ENCODE measurements around the gene NFE2L2. TPM values are rescaled to one million over a fixed set of nuclear protein-coding genes. Genes with fewer than 3 reads are reported as not detected.

NFE2L2 gene
- total and polyA plus RNA-seq, 2 experiments from 2014 or later, result 35.0 to 39.1 TPM

- no peak overlapping the region for H3K27ac Mint-ChIP-seq
- H3K4me1 ChIP-seq (ENCODE audit: insufficient read depth), result no peaks in the 10 kb centered on the region
- H3K4me1 Mint-ChIP-seq, result no peaks in the 10 kb centered on the region
- no peaks in the 10 kb centered on the region for H3F3A ChIP-seq (replicated peaks; ENCODE audit: low read depth)
- H3K4me2 ChIP-seq, result no peak overlapping the region
- no peaks in the 10 kb centered on the region for H3K79me2 ChIP-seq (replicated peaks; ENCODE audit: insufficient read depth)
- no peak overlapping the region for H3K4me3 Mint-ChIP-seq
- no peaks in the 10 kb centered on the region for H3K9me2 ChIP-seq (ENCODE audit: insufficient read depth)
- H3K27me3 ChIP-seq (ENCODE audit: insufficient read depth), result no peaks in the 10 kb centered on the region
- H3K4me3 ChIP-seq, result no peak overlapping the region
- H3K27ac ChIP-seq (ENCODE audit: low read depth), result no peak overlapping the region
- H3K36me3 Mint-ChIP-seq (ENCODE audit: low read depth), result no peaks in the 10 kb centered on the region
- H2AFZ ChIP-seq, result no peak overlapping the region
- peaks cover 6% of the 10 kb centered on the region for H3K27me3 Mint-ChIP-seq (ENCODE audit: insufficient read depth, low read depth, poor library complexity)
- no peak for ATAC-seq
- no peaks in the 10 kb centered on the region; the same call in 1 of the 2 replicates for H4K20me1 ChIP-seq (replicated peaks; ENCODE audit: insufficient read depth)
- DNase-seq (ENCODE audit: low spot score), result no peak
- no peak for TF ChIP-seq STAT1 (IDR thresholded peaks at IDR 0.05; ENCODE audit: unreplicated experiment)
- no peaks in the 10 kb centered on the region for H3K36me3 ChIP-seq (ENCODE audit: insufficient read depth)
- no peaks in the 10 kb centered on the region for H3K9me3 Mint-ChIP-seq
Observed at GRCh38 chr2:177291701-177292100, 27.2 kb upstream of the NFE2L2 start.

DNA sequence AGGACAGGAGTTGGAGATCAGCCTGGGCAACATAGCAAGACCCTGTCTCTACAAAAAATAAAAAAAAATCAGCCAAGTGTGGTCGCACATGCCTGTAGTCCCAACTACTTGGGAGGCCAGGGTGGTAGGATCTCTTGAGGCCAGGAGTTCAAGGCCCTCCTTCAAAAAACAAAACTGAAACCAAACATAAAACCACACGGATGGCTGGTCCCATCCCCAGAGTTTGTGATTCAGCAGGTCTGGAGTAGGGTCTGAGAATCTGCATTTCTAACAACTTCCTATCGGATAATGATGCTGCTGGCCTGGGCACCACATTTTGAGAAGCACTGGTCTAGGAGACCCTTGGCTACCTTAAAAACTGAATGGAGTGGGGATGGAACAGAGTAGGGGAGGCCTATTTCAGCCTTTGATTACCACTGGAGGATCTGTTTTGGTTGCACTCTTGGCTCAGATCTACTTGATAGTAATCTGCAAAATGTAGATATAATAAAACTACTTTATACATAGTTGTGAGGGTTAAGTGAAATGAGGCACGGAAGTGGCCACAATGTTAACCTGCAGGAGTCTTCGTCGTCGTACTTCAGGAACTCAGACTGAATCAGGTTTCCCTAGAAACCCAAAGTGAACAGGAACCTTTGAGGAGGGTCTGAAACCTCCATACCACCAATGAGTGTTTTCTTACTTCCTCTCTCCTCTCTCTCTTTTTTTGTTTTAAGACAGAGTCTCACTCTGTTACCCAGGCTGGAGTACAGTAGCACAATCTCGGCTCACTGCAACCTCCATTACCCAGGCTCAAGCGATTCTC is 25.5 kb upstream of the NFE2L2 start:
- no peak overlapping the region for H3K4me3 Mint-ChIP-seq
- ATAC-seq, result no peak
- H3K4me1 Mint-ChIP-seq, result no peaks in the 10 kb centered on the region
- H4K20me1 ChIP-seq (replicated peaks; ENCODE audit: insufficient read depth), result no peaks in the 10 kb centered on the region
- no peaks in the 10 kb centered on the region for H3K4me1 ChIP-seq (ENCODE audit: insufficient read depth)
- H3K9me3 Mint-ChIP-seq, result no peaks in the 10 kb centered on the region
- H3K4me2 ChIP-seq, result no peak overlapping the region
- H3K9me2 ChIP-seq (ENCODE audit: insufficient read depth), result no peaks in the 10 kb centered on the region
- peaks cover 4% of the 10 kb centered on the region for H3K27me3 Mint-ChIP-seq (ENCODE audit: insufficient read depth, low read depth, poor library complexity)
- H3K27me3 ChIP-seq (ENCODE audit: insufficient read depth), result no peaks in the 10 kb centered on the region
- no peak overlapping the region for H3K4me3 ChIP-seq
- no peak overlapping the region for H3K27ac ChIP-seq (ENCODE audit: low read depth)
- H3K79me2 ChIP-seq (replicated peaks; ENCODE audit: insufficient read depth), result no peaks in the 10 kb centered on the region
- no peak overlapping the region for H3K27ac Mint-ChIP-seq
- H3K36me3 ChIP-seq (ENCODE audit: insufficient read depth), result no peaks in the 10 kb centered on the region
- no peak overlapping the region for H2AFZ ChIP-seq
- no peak for DNase-seq (ENCODE audit: low spot score)
- H3K36me3 Mint-ChIP-seq (ENCODE audit: low read depth), result no peaks in the 10 kb centered on the region
- no peak for TF ChIP-seq POLR2AphosphoS5 (IDR thresholded peaks at IDR 0.05; ENCODE audit: low read depth)
- TF ChIP-seq ZNF331 (CRISPR knock-in tag; IDR thresholded peaks at IDR 0.05; ENCODE audit: low read depth), result no peak
- TF ChIP-seq CREB1 (CRISPR knock-in tag; IDR thresholded peaks at IDR 0.05; ENCODE audit: low read depth), result no peak
- H3F3A ChIP-seq (replicated peaks; ENCODE audit: low read depth), result no peaks in the 10 kb centered on the region

DNA sequence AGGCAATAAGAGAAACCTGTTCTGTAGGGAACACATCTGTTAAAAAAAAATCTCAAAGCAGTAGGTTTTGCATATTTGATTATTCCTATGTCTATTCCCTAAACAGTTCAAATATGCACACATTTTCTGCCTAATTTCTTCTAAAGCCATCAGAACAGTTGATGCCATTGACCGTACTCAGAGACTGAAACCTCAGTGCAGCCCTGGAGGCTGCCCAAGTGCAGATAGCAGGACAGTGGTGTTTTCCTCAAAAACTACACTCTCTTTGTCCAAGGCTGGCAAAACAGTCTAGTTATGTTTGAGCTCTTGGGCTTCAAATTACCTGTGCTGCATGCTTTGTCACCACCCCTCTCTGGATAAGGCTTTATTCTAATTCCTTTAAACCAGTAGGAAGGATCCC is 23.3 kb upstream of the NFE2L2 start:
- no peaks in the 10 kb centered on the region for H3K9me3 Mint-ChIP-seq
- H3K4me1 Mint-ChIP-seq, result peaks cover 2% of the 10 kb centered on the region; the same call in 2 of the 3 replicates
- TF ChIP-seq REST (IDR thresholded peaks at IDR 0.05; ENCODE audit: unreplicated experiment) (no peak), POLR2AphosphoS5 (IDR thresholded peaks at IDR 0.05; ENCODE audit: low read depth) (no peak), STAT1 (IDR thresholded peaks at IDR 0.05; ENCODE audit: unreplicated experiment) (no peak), NANOG (IDR thresholded peaks at IDR 0.05; ENCODE audit: borderline replicate concordance) (no peak), CREB1 (CRISPR knock-in tag; IDR thresholded peaks at IDR 0.05; ENCODE audit: low read depth) (no peak), EZH2phosphoT487 (IDR thresholded peaks at IDR 0.05; ENCODE audit: unreplicated experiment) (no peak), ZNF114 (CRISPR knock-in tag; IDR thresholded peaks at IDR 0.05) (no peak), EZH2 (IDR thresholded peaks at IDR 0.05; ENCODE audit: low read depth, unreplicated experiment) (no peak), ZNF331 (CRISPR knock-in tag; IDR thresholded peaks at IDR 0.05; ENCODE audit: low read depth) (no peak), JUNB (IDR thresholded peaks at IDR 0.05; ENCODE audit: unreplicated experiment) (no peak)
- TF ChIP-seq, protein P1, sequence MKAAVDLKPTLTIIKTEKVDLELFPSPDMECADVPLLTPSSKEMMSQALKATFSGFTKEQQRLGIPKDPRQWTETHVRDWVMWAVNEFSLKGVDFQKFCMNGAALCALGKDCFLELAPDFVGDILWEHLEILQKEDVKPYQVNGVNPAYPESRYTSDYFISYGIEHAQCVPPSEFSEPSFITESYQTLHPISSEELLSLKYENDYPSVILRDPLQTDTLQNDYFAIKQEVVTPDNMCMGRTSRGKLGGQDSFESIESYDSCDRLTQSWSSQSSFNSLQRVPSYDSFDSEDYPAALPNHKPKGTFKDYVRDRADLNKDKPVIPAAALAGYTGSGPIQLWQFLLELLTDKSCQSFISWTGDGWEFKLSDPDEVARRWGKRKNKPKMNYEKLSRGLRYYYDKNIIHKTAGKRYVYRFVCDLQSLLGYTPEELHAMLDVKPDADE (IDR thresholded peaks at IDR 0.05), result no peak

More for the DNA sequence above, 23.3 kb upstream of the NFE2L2 start:
- Mint-ChIP-seq H3K4me3 (no peak overlapping the region), H3K36me3 (ENCODE audit: low read depth) (no peaks in the 10 kb centered on the region), H3K27me3 (ENCODE audit: insufficient read depth, low read depth, poor library complexity) (peaks cover 3% of the 10 kb centered on the region), H3K27ac (no peak overlapping the region)
- Histone ChIP-seq H2AFZ (no peak overlapping the region), H3K4me1 (ENCODE audit: insufficient read depth) (no peaks in the 10 kb centered on the region), H3F3A (replicated peaks; ENCODE audit: low read depth) (no peaks in the 10 kb centered on the region), H3K9me2 (ENCODE audit: insufficient read depth) (peaks cover 2% of the 10 kb centered on the region; the same call in 1 of the 2 replicates), H4K20me1 (replicated peaks; ENCODE audit: insufficient read depth) (no peaks in the 10 kb centered on the region), H3K36me3 (ENCODE audit: insufficient read depth) (no peaks in the 10 kb centered on the region), H3K4me3 (no peak overlapping the region), H3K4me2 (no peak overlapping the region), H3K79me2 (replicated peaks; ENCODE audit: insufficient read depth) (no peaks in the 10 kb centered on the region), H3K27me3 (ENCODE audit: insufficient read depth) (no peaks in the 10 kb centered on the region), H3K27ac (ENCODE audit: low read depth) (no peak overlapping the region)
- DNase-seq (ENCODE audit: low spot score), result no peak
- ATAC-seq, result no peak

Data from GM23338 (cell line).